Measurements from ENCODE around the gene RTP2.

Gene RTP2

GRCh38 chr3:187665764-187666402 is 36.5 kb downstream of the RTP2 start:
- DNase-seq = no peak

DNA sequence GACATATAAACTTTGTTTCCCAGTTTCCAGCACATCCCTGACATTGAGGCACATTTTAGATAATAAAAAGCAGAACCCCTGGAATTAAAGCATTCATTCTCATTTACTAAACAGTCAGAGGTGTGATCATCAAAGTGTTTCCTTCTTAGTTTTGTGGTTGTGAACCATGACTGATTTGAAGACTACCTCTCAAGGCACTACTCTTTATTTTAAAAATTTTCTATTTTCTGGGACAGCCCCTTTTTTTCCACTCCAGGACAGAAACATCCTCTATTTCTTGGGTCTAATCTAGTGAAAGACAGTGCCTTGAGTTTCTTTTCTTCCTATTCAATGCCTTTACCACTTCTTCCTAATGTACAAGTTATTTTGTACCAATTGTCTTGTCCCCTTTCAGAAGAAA is 37.3 kb downstream of the RTP2 start:
- no peak for DNase-seq

- no peak for DNase-seq
These were observed 39.4 kb downstream of the RTP2 start for GRCh38 chr3:187662848-187663409.

GRCh38 chr3:187661267-187661666 is 41.1 kb downstream of the RTP2 start:
- no peak for DNase-seq

DNA sequence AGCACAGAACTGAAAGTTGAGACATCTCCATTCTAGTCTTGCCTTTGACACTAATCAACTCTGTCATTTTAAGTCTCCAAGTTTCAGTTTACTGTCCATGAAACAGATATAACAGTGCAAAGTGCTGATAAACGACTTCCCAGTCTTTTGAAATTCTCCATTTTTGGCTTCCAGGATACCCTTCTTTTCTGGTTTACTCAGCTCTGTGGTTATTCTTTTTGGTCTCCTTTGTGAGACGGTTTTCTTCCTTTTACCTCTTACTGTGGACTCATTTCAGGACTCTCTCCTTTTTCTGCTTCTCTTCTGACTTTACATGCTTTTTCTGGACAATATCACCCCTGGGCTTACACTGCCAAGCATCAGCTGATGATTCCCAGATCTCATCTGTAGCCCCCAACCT is 51.1 kb downstream of the RTP2 start:
- no peak for DNase-seq
